CD4-positive, alpha-beta T cell (primary cell): ENCODE measurements around the gene ORM2. TPM values are rescaled to one million over a fixed set of nuclear protein-coding genes. Genes with fewer than 3 reads are reported as not detected.
"Not testable (repeated sequence)": the region's sequence is repeated elsewhere in the genome, so short reads cannot be mapped to it uniquely, and the experiment has no call there.

ENCODE experiments used
- ATAC-seq: fragments of 200-7000 bp; cut with Tn5 transposase; one replicate; pipeline ENCODE4 v1.10.0; 2022; ENCODE audit warnings: mild to moderate bottlenecking; ENCODE audit not compliant: poor library complexity
- CTCF ChIA-PET: fragments of 350-600 bp; sonication (Branson Sonifier 250); formaldehyde crosslinking; loops from one replicate; lab custom pipeline; 2021; ENCODE audit warnings: antibody characterized with exemption, inconsistent platforms; lab: Charles Lee
- POLR2A ChIA-PET: fragments of 350-600 bp; sonication (Branson Sonifier 250); formaldehyde crosslinking; loops from one replicate; lab custom pipeline; 2021; ENCODE audit warnings: antibody characterized with exemption, inconsistent platforms; lab: Charles Lee
- DNase-seq, 14 experiments: peaks; one replicate each; pipeline ENCODE4 v3.0.0-alpha.2; 2013 to 2020; ENCODE audit warnings: mixed read lengths in 2 of 14
- H3K27ac ChIP-seq, 2 donors: one replicate each; pipeline versions ENCODE4 v1.5.1 to v1.7.0; 2013; ENCODE audit warnings: low read length in 2 of 2, low read depth in 1 of 2, mild to moderate bottlenecking in 1 of 2
- H3K27me3 ChIP-seq, 2 experiments: 1 replicate in 1 of 2; 2 replicates in 1 of 2; pipeline versions ENCODE4 v1.6.1 to v1.7.0; 2013; ENCODE audit warnings: low read length in 2 of 2, control low read depth in 1 of 2, mild to moderate bottlenecking in 1 of 2, moderate library complexity in 1 of 2; ENCODE audit not compliant: insufficient read depth in 2 of 2, control insufficient read depth in 1 of 2
- H3K36me3 ChIP-seq: one replicate; pipeline ENCODE4 v1.6.1; 2013; ENCODE audit warnings: low read length, control low read depth; ENCODE audit not compliant: insufficient read depth
- H3K4me1 ChIP-seq: one replicate; pipeline ENCODE4 v1.6.1; 2013; ENCODE audit warnings: low read length, control low read depth; ENCODE audit not compliant: insufficient read depth
- H3K4me3 ChIP-seq: one replicate; pipeline ENCODE4 v1.5.1; 2013; ENCODE audit warnings: mild to moderate bottlenecking, low read length, moderate library complexity
- H3K9me3 ChIP-seq, 2 experiments: 1 replicate in 1 of 2; 2 replicates in 1 of 2; pipeline versions ENCODE4 v1.6.1 to v1.7.0; 2013; ENCODE audit warnings: low read length in 2 of 2, mild to moderate bottlenecking in 2 of 2, control low read depth in 1 of 2, moderate library complexity in 1 of 2; ENCODE audit not compliant: control insufficient read depth in 1 of 2, insufficient read depth in 1 of 2
- H3K27ac Mint-ChIP-seq: one replicate; pipeline ENCODE4 v1.8.0; 2020; ENCODE audit warnings: mixed read lengths
- H3K27me3 Mint-ChIP-seq: one replicate; pipeline ENCODE4 v1.8.0; 2021; ENCODE audit warnings: mixed read lengths
- H3K36me3 Mint-ChIP-seq: one replicate; pipeline ENCODE4 v1.8.0; 2021; ENCODE audit warnings: low read depth, mixed read lengths
- H3K4me1 Mint-ChIP-seq: one replicate; pipeline ENCODE4 v1.8.0; 2021; ENCODE audit warnings: low read depth, mixed read lengths
- H3K4me3 Mint-ChIP-seq: one replicate; pipeline ENCODE4 v1.8.0; 2020; ENCODE audit warnings: mild to moderate bottlenecking, mixed read lengths
- H3K9me3 Mint-ChIP-seq: one replicate; pipeline ENCODE4 v1.8.0; 2020; ENCODE audit warnings: mixed read lengths
- intact Hi-C, 2 experiments: fragments of 100-400 bp; cut with DNase I in 1 of 2; cut with micrococcal nuclease in 1 of 2; formaldehyde crosslinking; loops; one replicate each; pipeline versions ENCODE4 v1.15.1 to v1.9.0; 2023 to 2025; cut with DNase I, micrococcal nuclease
- total RNA-seq, 174 experiments: library from RNA in 2 of 174; stranded (reverse) in 2 of 174; gene quantifications; one replicate each; pipeline ENCODE4 v1.2.3 and lab custom pipeline; 2021 to 2026
- TF ChIP-seq, protein P1 (sequence below): fragments of 200-600 bp; IDR thresholded peaks from one replicate; pipeline ENCODE4 v1.8.0; 2022; ENCODE audit warnings: antibody characterized with exemption, mild to moderate bottlenecking

The ORM2 gene
- total RNA-seq, 2 experiments from 2014 or later = not detected

DNA sequence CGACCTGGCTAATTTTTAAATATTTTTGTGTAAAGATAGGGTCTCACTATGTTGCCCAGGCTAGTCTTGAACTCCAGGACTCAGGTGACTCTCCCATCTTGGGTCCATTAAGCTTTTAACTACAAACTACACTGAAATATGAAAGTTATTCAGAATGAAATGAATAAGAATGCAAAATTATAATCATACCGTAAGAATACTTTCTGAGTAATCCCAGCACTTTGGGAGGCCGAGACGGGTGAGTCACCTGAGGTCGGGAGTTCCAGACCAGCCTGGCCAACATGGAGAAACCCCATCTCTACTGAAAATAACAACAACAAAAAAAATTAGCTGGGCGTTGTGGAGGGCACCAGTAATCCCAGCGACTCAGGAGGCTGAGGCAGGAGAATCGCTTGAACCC is 7.9 kb upstream of the ORM2 start:
- Histone ChIP-seq H3K4me3 (no peak overlapping the region), H3K4me1 (no peaks in the 10 kb centered on the region), H3K9me3 (no peaks in the 10 kb centered on the region), H3K27ac (no peak overlapping the region), H3K36me3 (no peaks in the 10 kb centered on the region), H3K27me3 (peaks cover 0 to 2% of the 10 kb centered on the region in 2 experiments)
- Mint-ChIP-seq H3K4me3 (no peak overlapping the region), H3K27ac (no peak overlapping the region), H3K27me3 (peaks cover 4% of the 10 kb centered on the region), H3K9me3 (no peaks in the 10 kb centered on the region), H3K36me3 (no peaks in the 10 kb centered on the region), H3K4me1 (no peaks in the 10 kb centered on the region)
- ATAC-seq = no peak
- intact Hi-C loops = no loop called here
- TF ChIP-seq, protein P1, sequence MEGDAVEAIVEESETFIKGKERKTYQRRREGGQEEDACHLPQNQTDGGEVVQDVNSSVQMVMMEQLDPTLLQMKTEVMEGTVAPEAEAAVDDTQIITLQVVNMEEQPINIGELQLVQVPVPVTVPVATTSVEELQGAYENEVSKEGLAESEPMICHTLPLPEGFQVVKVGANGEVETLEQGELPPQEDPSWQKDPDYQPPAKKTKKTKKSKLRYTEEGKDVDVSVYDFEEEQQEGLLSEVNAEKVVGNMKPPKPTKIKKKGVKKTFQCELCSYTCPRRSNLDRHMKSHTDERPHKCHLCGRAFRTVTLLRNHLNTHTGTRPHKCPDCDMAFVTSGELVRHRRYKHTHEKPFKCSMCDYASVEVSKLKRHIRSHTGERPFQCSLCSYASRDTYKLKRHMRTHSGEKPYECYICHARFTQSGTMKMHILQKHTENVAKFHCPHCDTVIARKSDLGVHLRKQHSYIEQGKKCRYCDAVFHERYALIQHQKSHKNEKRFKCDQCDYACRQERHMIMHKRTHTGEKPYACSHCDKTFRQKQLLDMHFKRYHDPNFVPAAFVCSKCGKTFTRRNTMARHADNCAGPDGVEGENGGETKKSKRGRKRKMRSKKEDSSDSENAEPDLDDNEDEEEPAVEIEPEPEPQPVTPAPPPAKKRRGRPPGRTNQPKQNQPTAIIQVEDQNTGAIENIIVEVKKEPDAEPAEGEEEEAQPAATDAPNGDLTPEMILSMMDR = no peak
- DNase-seq = no peak
- ChIA-PET POLR2A (no interaction called here), CTCF (no interaction called here)

DNA sequence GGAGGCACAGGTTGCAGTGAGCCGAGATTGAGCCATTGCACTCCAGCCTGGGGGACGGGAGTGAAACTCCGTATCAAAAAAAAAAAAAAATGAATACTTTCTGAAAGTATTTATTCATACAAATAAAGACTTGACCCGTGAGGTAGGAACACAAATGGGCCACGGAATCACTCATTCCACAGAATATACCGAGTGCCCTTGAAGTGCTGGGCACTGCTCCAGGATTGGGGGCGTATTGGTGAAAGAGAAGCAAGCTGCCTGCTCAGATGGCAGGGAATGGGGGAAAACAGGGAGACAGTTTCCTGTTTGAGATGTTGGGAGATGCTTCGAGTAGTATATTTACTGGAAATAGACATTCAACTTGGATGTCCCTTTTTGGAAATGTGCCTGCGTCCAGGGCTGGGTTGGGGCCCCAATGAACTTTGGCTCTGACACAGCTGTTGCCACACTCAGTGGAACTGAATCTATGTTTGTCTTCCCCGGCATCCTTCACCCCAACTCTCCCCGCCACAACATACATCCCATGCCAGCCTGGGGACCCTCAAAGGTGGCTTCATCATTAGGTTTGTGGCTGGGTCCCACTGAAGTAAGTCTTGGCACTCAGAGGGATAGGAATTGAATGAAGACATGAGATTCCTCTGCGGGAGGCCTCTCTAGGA is 7.4 kb upstream of the ORM2 start:
- not testable (repeated sequence) for H3K4me3 Mint-ChIP-seq, H3K4me1 Mint-ChIP-seq

GRCh38 chr9:114322831-114323531 is 6.7 kb upstream of the ORM2 start, which contains the start of gene ORM1:
Gene ORM1, plus strand, starts transcription at chr9:114323098. Its CDS starts 36 bp downstream, at chr9:114323134.
- H3K4me3 ChIP-seq, H3K36me3 ChIP-seq, H3K27me3 Mint-ChIP-seq, H3K27ac ChIP-seq, H3K9me3 ChIP-seq, CTCF ChIA-PET, ATAC-seq, H3K36me3 Mint-ChIP-seq, H3K4me1 Mint-ChIP-seq, DNase-seq, H3K9me3 Mint-ChIP-seq, H3K4me1 ChIP-seq, H3K27me3 ChIP-seq, POLR2A ChIA-PET, intact Hi-C loops, H3K4me3 Mint-ChIP-seq, H3K27ac Mint-ChIP-seq: not testable (repeated sequence)

More for the DNA sequence above, 7.4 kb upstream of the ORM2 start:
- H3K36me3 Mint-ChIP-seq, H3K27me3 Mint-ChIP-seq, H3K4me1 ChIP-seq, H3K9me3 ChIP-seq, H3K9me3 Mint-ChIP-seq, H3K27ac Mint-ChIP-seq, intact Hi-C loops, H3K27ac ChIP-seq, H3K36me3 ChIP-seq, ATAC-seq, POLR2A ChIA-PET, CTCF ChIA-PET, H3K4me3 ChIP-seq, DNase-seq, H3K27me3 ChIP-seq: not testable (repeated sequence)

DNA sequence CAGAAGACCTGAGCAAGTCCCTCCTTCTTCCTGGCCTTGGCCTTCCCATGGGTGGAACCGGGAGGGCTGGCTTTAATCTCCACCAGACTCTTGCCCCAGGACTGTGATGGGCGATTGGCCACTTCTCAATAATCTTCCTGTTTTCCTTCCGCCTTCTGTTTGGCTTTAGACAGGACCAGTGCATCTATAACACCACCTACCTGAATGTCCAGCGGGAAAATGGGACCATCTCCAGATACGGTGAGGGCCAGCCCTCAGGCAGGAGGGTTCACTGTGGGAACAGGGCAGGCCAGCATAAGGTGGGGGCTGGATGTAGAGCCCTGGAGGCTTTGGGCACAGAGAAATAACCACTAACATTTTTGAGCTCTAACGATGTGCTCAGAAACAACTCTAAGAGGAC is 5.8 kb upstream of the ORM2 start:
- H3K27ac Mint-ChIP-seq, intact Hi-C loops, H3K4me1 ChIP-seq, DNase-seq, H3K9me3 ChIP-seq, H3K27me3 Mint-ChIP-seq, ATAC-seq, POLR2A ChIA-PET, H3K36me3 Mint-ChIP-seq, H3K4me3 Mint-ChIP-seq, H3K4me1 Mint-ChIP-seq, CTCF ChIA-PET, H3K9me3 Mint-ChIP-seq, H3K27ac ChIP-seq, H3K4me3 ChIP-seq, H3K27me3 ChIP-seq, H3K36me3 ChIP-seq: not testable (repeated sequence)
